ENCODE data around the gene P4HA2. TPM values are rescaled to one million over a fixed set of nuclear protein-coding genes. Genes with fewer than 3 reads are reported as not detected.

P4HA2 gene
- total RNA-seq = 181 and 200 TPM in 2 replicates

GRCh38 chr5:132227485-132228240 is at the start of gene P4HA2:
P4HA2 (minus strand) TSS chr5:132227853; CDS start chr5:132218626, 9,227 bp downstream.

GRCh38 chr5:132257131-132258101 is 29.8 kb upstream of the P4HA2 start, which contains the start of gene PDLIM4:
PDLIM4 (plus strand) TSS chr5:132257696; CDS start chr5:132257735, 39 bp downstream.

Small RNA genes lying within 50 kb of the gene (small RNA-seq; reads per million reads assigned to genes)
- gene AC063976.4 = not detected

Other genes with a start within 250 kb of the P4HA2 start
- under 0.01 and 0.32 TPM in 2 replicates for gene ACSL6, start 216.2 kb downstream of the P4HA2 start, total RNA-seq
- gene IL3, start 167.2 kb downstream of the P4HA2 start, total RNA-seq = not detected in 2 replicates
- not detected in 2 replicates for gene CSF2, start 154.1 kb downstream of the P4HA2 start, total RNA-seq
- 65.0 and 78.2 TPM in 2 replicates for gene PDLIM4, start 29.8 kb upstream of the P4HA2 start, total RNA-seq
- gene SLC22A4, start 66.5 kb upstream of the P4HA2 start, total RNA-seq = 13.5 and 17.0 TPM in 2 replicates
- gene SLC22A5, start 141.9 kb upstream of the P4HA2 start, total RNA-seq = 8.0 and 9.6 TPM in 2 replicates

Measured in hair follicle dermal papilla cell (primary cell).